NB4 (cell line): Measurements from ENCODE around the gene THAP9.

Experiments
- DNase-seq: peaks from one replicate; pipeline ENCODE4 v3.0.0; 2010; ENCODE audit warnings: low read depth
- H3K4me3 ChIP-seq: one replicate; pipeline ENCODE4 v1.5.1; 2011; ENCODE audit warnings: mild to moderate bottlenecking, low read depth, low read length, moderate library complexity
- CTCF ChIP-seq: IDR thresholded peaks from one replicate; pipeline ENCODE4 v1.5.1; 2012; ENCODE audit warnings: low read depth, low read length
- MAX ChIP-seq: IDR thresholded peaks from 2 replicates; pipeline ENCODE4 v1.6.1; 2011; ENCODE audit warnings: low read depth, low read length
- MYC ChIP-seq: IDR thresholded peaks from 2 replicates; pipeline ENCODE4 v1.6.1; 2011; ENCODE audit warnings: low read depth, low read length
- POLR2A ChIP-seq: IDR thresholded peaks from 2 replicates; pipeline ENCODE4 v1.6.1; 2011; ENCODE audit warnings: mild to moderate bottlenecking; ENCODE audit not compliant: insufficient read length; ENCODE audit errors: extremely low read depth

Gene THAP9

GRCh38 chr4:82899374-82900065, 1.0 kb upstream of the THAP9 start:
- H3K4me3 ChIP-seq = peak overlapping the region; percentile 97
- DNase-seq = peak; percentile 48
- TF ChIP-seq CTCF = no peak
- no peak for TF ChIP-seq POLR2A
- TF ChIP-seq MYC = no peak
- TF ChIP-seq MAX = no peak

- peak overlapping the region; percentile 97 for H3K4me3 ChIP-seq
- TF ChIP-seq MYC (no peak), POLR2A (no peak), CTCF (no peak), MAX (no peak)
- DNase-seq = peak; percentile 70
These were observed 497 bp upstream of the THAP9 start for GRCh38 chr4:82900066-82900410.

GRCh38 chr4:82901183-82901718, 716 bp downstream of the THAP9 start:
- DNase-seq = no peak
- TF ChIP-seq MYC (0 out of 2 replicates have a peak, but pooled peaks have one; percentile 5), MAX (peak; percentile 22; the same call in 1 of the 2 replicates), POLR2A (no peak)
- H3K4me3 ChIP-seq = peak overlapping the region; percentile 97

GRCh38 chr4:82903737-82904136, 3.2 kb downstream of the THAP9 start:
- no peak overlapping the region for H3K4me3 ChIP-seq
- no peak for TF ChIP-seq POLR2A
- TF ChIP-seq MAX = 0 out of 2 replicates have a peak, but pooled peaks have one; percentile 4
- TF ChIP-seq CTCF = no peak
- peak; percentile 43 for DNase-seq

GRCh38 chr4:82905205-82905604, 4.7 kb downstream of the THAP9 start:
- H3K4me3 ChIP-seq = no peak overlapping the region
- TF ChIP-seq POLR2A (no peak), MYC (no peak), CTCF (no peak), MAX (no peak)
- DNase-seq = peak; percentile 41

- DNase-seq = no peak
- no peak for TF ChIP-seq MYC
- TF ChIP-seq POLR2A = no peak
- TF ChIP-seq MAX = no peak
- no peak for TF ChIP-seq CTCF
- H3K4me3 ChIP-seq = no peak overlapping the region
These were observed 5.9 kb downstream of the THAP9 start for GRCh38 chr4:82906469-82906868.
